Adipose tissue (tissue), 3 donors: ENCODE data around the gene FAM131B. TPM values are rescaled to one million over a fixed set of nuclear protein-coding genes. Genes with fewer than 3 reads are reported as not detected.

Experiments
- H3K27ac ChIP-seq: one replicate; pipeline ENCODE4 v1.5.1; 2013; ENCODE audit warnings: low read depth, low read length
- WGBS, 3 donors: extraction: QIAGEN DNeasy Blood & Tissue Kit; methylation state at CpG; one replicate each; pipeline ENCODE4 v1.1.7; 2013; 5-methylcytosine and 5-hydroxymethylcytosine counted together
- polyA plus RNA-seq, 3 donors: library from polyadenylated mRNA; stranded (reverse); fragments of 200-250 nt; gene quantifications; one replicate each; pipeline ENCODE4 v1.2.3, GENCODE V29; 2013
- donor health status: healthy with polysubstance abuse.
- donor health status: Bipolar disorder and iron deficiency.
- donor health status: healthy.

The FAM131B gene
- polyA plus RNA-seq, 3 donors = 0.09 to 1.2 (median 0.37) TPM

GRCh38 chr7:143369678-143370651 is 7.5 kb upstream of the FAM131B start:
- WGBS, 3 donors = 78 to 87% (median 84%) methylated on average over 12 of the region's 12 CpGs
- H3K27ac ChIP-seq = no peak overlapping the region

- H3K27ac ChIP-seq = no peak overlapping the region
- WGBS, 3 donors = 97 to 100% (median 100%) methylated on average over 1 of the region's 1 CpG
These were observed 5.9 kb upstream of the FAM131B start for GRCh38 chr7:143368387-143368786.

GRCh38 chr7:143367972-143368371 is 5.5 kb upstream of the FAM131B start:
- no peak overlapping the region for H3K27ac ChIP-seq
- 83 to 90% (median 86%) methylated on average over 4 of the region's 4 CpGs for WGBS, 3 donors

- no peak overlapping the region for H3K27ac ChIP-seq
- WGBS, 3 donors = 42 to 50% (median 50%) methylated on average over 19 of the region's 19 CpGs
These were observed 764 bp upstream of the FAM131B start for GRCh38 chr7:143363016-143363937.

GRCh38 chr7:143361552-143362130 is 872 bp downstream of the FAM131B start:
- WGBS, 3 donors = 1 to 5% (median 4%) methylated on average over 41 to 46 of the region's 46 CpGs
- no peak overlapping the region for H3K27ac ChIP-seq

GRCh38 chr7:143360788-143361551 is 1.5 kb downstream of the FAM131B start:
- no peak overlapping the region for H3K27ac ChIP-seq
- 31 to 57% (median 52%) methylated on average over 19 of the region's 19 CpGs for WGBS, 3 donors

GRCh38 chr7:143359771-143360353 is 2.7 kb downstream of the FAM131B start:
- WGBS, 3 donors = 63 to 81% (median 74%) methylated on average over 11 of the region's 11 CpGs
- no peak overlapping the region for H3K27ac ChIP-seq

- 82 to 93% (median 92%) methylated on average over 12 of the region's 12 CpGs for WGBS, 3 donors
- H3K27ac ChIP-seq = no peak overlapping the region
These were observed 3.9 kb downstream of the FAM131B start for GRCh38 chr7:143358626-143359025.

GRCh38 chr7:143356414-143357050 is 6.0 kb downstream of the FAM131B start:
- no peak overlapping the region for H3K27ac ChIP-seq
- 88 to 95% (median 95%) methylated on average over 13 of the region's 13 CpGs for whole genome bisulfite sequencing, 3 donors

- no peak overlapping the region for H3K27ac ChIP-seq
- 88 to 91% (median 91%) methylated on average over 16 of the region's 16 CpGs for WGBS, 3 donors
These were observed 6.8 kb downstream of the FAM131B start for GRCh38 chr7:143355450-143356385.

GRCh38 chr7:143354965-143355364 is 7.5 kb downstream of the FAM131B start:
- WGBS, 3 donors = 76 to 87% (median 86%) methylated on average over 6 to 8 of the region's 8 CpGs
- no peak overlapping the region for H3K27ac ChIP-seq

GRCh38 chr7:143354376-143354775 is 8.1 kb downstream of the FAM131B start:
- 86 to 93% (median 92%) methylated on average over 8 of the region's 8 CpGs for WGBS, 3 donors

GRCh38 chr7:143352531-143353002 is 9.9 kb downstream of the FAM131B start:
- WGBS, 3 donors = 63 to 75% (median 73%) methylated on average over 11 of the region's 11 CpGs
- no peak overlapping the region for H3K27ac ChIP-seq

More at GRCh38 chr7:143354376-143354775, 8.1 kb downstream of the FAM131B start:
- H3K27ac ChIP-seq = no peak overlapping the region

- no peak overlapping the region for H3K27ac ChIP-seq
- 91 to 95% (median 93%) methylated on average over 9 of the region's 9 CpGs for WGBS, 3 donors
These were observed 10.9 kb downstream of the FAM131B start for GRCh38 chr7:143351574-143351973.

- 73 to 81% (median 76%) methylated on average over 5 of the region's 5 CpGs for WGBS, 3 donors
- no peak overlapping the region for H3K27ac ChIP-seq
These were observed 11.5 kb downstream of the FAM131B start for GRCh38 chr7:143351060-143351459.

- WGBS, 3 donors = 59 to 81% (median 62%) methylated on average over 5 of the region's 5 CpGs
- no peak overlapping the region for H3K27ac ChIP-seq
These were observed 14.6 kb downstream of the FAM131B start for GRCh38 chr7:143347950-143348349.
